B cell (primary cell): ENCODE measurements around the gene METTL4. TPM values are rescaled to one million over a fixed set of nuclear protein-coding genes. Genes with fewer than 3 reads are reported as not detected.

Experiments
- ATAC-seq: fragments of 200-7000 bp; cut with Tn5 transposase; one replicate; pipeline ENCODE4 v1.10.0; 2021; ENCODE audit warnings: low read depth, mild to moderate bottlenecking, moderate number of reproducible peaks, moderate library complexity
- CTCF ChIA-PET: fragments of 350-600 bp; sonication (Branson Sonifier 250); formaldehyde crosslinking; loops from one replicate; lab custom pipeline; 2021; ENCODE audit warnings: antibody characterized with exemption, inconsistent platforms; lab: Charles Lee
- POLR2A ChIA-PET: fragments of 350-600 bp; sonication (Branson Sonifier 250); formaldehyde crosslinking; loops from one replicate; lab custom pipeline; 2021; ENCODE audit warnings: antibody characterized with exemption; lab: Charles Lee
- DNase-seq: peaks from one replicate; pipeline ENCODE4 v3.0.0; 2013
- H2AFZ ChIP-seq: 2 replicates; pipeline ENCODE4 v1.6.1; 2012; ENCODE audit warnings: mild to moderate bottlenecking, low read depth, low read length; ENCODE audit not compliant: insufficient read depth, poor library complexity, severe bottlenecking
- H3K27ac ChIP-seq, 2 donors: 1 replicate in 1 of 2; 2 replicates in 1 of 2; pipeline ENCODE4 v1.5.1; 2012 to 2013; ENCODE audit warnings: low read length in 2 of 2, mild to moderate bottlenecking in 2 of 2, moderate library complexity in 1 of 2
- H3K27me3 ChIP-seq, 4 experiments: fragments of 200-600 bp in 1 of 4; sonication (generic) in 1 of 4; replicated peaks in 1 of 4; 1 replicate in 2 of 4; 2 replicates in 2 of 4; pipeline versions ENCODE4 v1.6.1 to v1.7.0; 2013 to 2016; ENCODE audit warnings: low read length in 3 of 4, mild to moderate bottlenecking in 2 of 4, mixed read lengths in 1 of 4, moderate library complexity in 1 of 4; ENCODE audit not compliant: insufficient read depth in 4 of 4, control insufficient read depth in 3 of 4; ENCODE audit errors: control extremely low read depth in 1 of 4
- H3K36me3 ChIP-seq, 2 experiments: replicated peaks in 1 of 2; 1 replicate in 1 of 2; 2 replicates in 1 of 2; pipeline versions ENCODE4 v1.6.1 to v1.7.1; 2013; ENCODE audit warnings: low read length in 1 of 2; ENCODE audit not compliant: insufficient read depth in 2 of 2, control insufficient read depth in 1 of 2; ENCODE audit errors: control extremely low read depth in 1 of 2, extremely low read depth in 1 of 2
- H3K4me1 ChIP-seq, 2 donors: fragments of 200-600 bp in 1 of 2; sonication (generic) in 1 of 2; 1 replicate in 1 of 2; 2 replicates in 1 of 2; pipeline versions ENCODE4 v1.5.1 to v1.6.1; 2013 to 2017; ENCODE audit warnings: low read length in 2 of 2; ENCODE audit not compliant: control insufficient read depth in 2 of 2, insufficient read depth in 2 of 2
- H3K4me2 ChIP-seq: replicated peaks from 2 replicates; pipeline ENCODE3; 2012; ENCODE audit warnings: mild to moderate bottlenecking, low read depth, low read length; ENCODE audit not compliant: poor library complexity, severe bottlenecking
- H3K4me3 ChIP-seq, 5 experiments: fragments of 200-600 bp in 1 of 5; sonication (generic) in 1 of 5; 1 replicate in 3 of 5; 2 replicates in 2 of 5; pipeline versions ENCODE4 v1.5.1 to v1.7.0; 2011 to 2016; ENCODE audit warnings: low read length in 4 of 5, mild to moderate bottlenecking in 4 of 5, low read depth in 2 of 5, control low read depth in 1 of 5, moderate library complexity in 1 of 5; ENCODE audit not compliant: insufficient read depth in 1 of 5; ENCODE audit errors: control extremely low read depth in 1 of 5, extremely low read depth in 1 of 5
- H3K79me2 ChIP-seq: fragments of 200-600 bp; sonication (generic); one replicate; pipeline ENCODE4 v1.6.0; 2016; ENCODE audit warnings: low read length; ENCODE audit not compliant: control insufficient read depth, insufficient read depth
- H3K9ac ChIP-seq: fragments of 200-600 bp; sonication (generic); 2 replicates; pipeline ENCODE4 v1.6.1; 2017; ENCODE audit warnings: mild to moderate bottlenecking, low read length, moderate library complexity
- H3K9me3 ChIP-seq, 3 donors: one replicate each; pipeline versions ENCODE4 v1.6.1 to v1.7.1; 2013; ENCODE audit warnings: low read length in 2 of 3; ENCODE audit not compliant: control insufficient read depth in 2 of 3, insufficient read depth in 1 of 3; ENCODE audit errors: control extremely low read depth in 1 of 3
- H4K20me1 ChIP-seq: 2 replicates; pipeline ENCODE4 v1.6.0; 2012; ENCODE audit warnings: mild to moderate bottlenecking, low read length; ENCODE audit not compliant: insufficient read depth, control insufficient read depth, poor library complexity, severe bottlenecking
- H3K27ac Mint-ChIP-seq: one replicate; pipeline ENCODE4 v1.8.0; 2021; ENCODE audit warnings: mixed read lengths
- H3K27me3 Mint-ChIP-seq: one replicate; pipeline ENCODE4 v1.8.0; 2021; ENCODE audit warnings: mixed read lengths
- H3K4me1 Mint-ChIP-seq: one replicate; pipeline ENCODE4 v1.8.0; 2021; ENCODE audit warnings: mixed read lengths
- H3K4me3 Mint-ChIP-seq: one replicate; pipeline ENCODE4 v1.8.0; 2021; ENCODE audit warnings: mixed read lengths
- H3K9me3 Mint-ChIP-seq: one replicate; pipeline ENCODE4 v1.8.0; 2022; ENCODE audit warnings: mixed read lengths; ENCODE audit not compliant: insufficient read depth
- EZH2 ChIP-seq: IDR thresholded peaks from 2 replicates; pipeline ENCODE4 v1.6.1; 2012; ENCODE audit warnings: borderline replicate concordance, low read depth, mild to moderate bottlenecking, moderate library complexity, low read length; ENCODE audit not compliant: insufficient read depth, poor library complexity, severe bottlenecking
- WGBS: methylation state at CpG from one replicate; pipeline ENCODE4 v1.1.5; 2013; ENCODE audit warnings: missing lambda C conversion rate; ENCODE audit not compliant: insufficient coverage; 5-methylcytosine and 5-hydroxymethylcytosine counted together
- intact Hi-C: fragments of 100-400 bp; cut with micrococcal nuclease; formaldehyde crosslinking; loops from one replicate; pipeline ENCODE4 v1.10.0; 2022
- polyA plus RNA-seq: library from polyadenylated mRNA; depleted of rRNA; stranded (reverse); fragments of >200 nt; gene quantifications from 2 replicates; pipeline ENCODE4 v1.2.3, GENCODE V29; 2012
- total RNA-seq, 2 donors: library from RNA; stranded (reverse); fragments of 120-200 nt in 1 of 2; gene quantifications; 1 replicate in 1 of 2; 2 replicates in 1 of 2; pipeline versions ENCODE4 v1.2.3 to v1.2.4, GENCODE V29; 2013 to 2022
- TF ChIP-seq, protein P1 (sequence below): fragments of 200-600 bp; IDR thresholded peaks from one replicate; pipeline ENCODE4 v1.8.0; 2022; ENCODE audit warnings: antibody characterized with exemption, mild to moderate bottlenecking

The METTL4 gene
- total and polyA plus RNA-seq, 2 donors (not counting 1 experiment from before 2014, with no cell fraction given), result 12.9 to 31.6 TPM

DNA sequence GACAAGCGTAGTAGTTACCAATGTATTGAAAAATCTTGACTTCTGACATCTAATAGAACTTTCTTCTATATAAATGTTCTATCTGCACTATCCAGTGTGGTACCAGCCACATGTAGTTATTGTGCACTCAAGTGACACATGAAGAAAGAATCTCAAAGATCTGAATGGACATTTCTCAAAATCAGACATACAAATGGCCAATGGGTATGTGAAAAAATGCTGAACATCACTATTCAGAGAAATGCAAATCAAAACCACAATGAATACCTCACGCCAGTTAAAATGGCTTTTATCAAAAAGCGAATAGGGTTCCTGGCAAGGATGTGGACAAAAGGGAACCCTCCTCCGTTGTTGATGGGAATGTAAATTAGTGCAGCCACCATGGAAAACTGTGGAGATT lies 46.7 kb upstream of the METTL4 start:
- Histone ChIP-seq H3K36me3 (peaks cover 0 to 2% of the 10 kb centered on the region in 2 experiments), H3K4me3 (no peak overlapping the region), H3K79me2 (no peaks in the 10 kb centered on the region), H3K9me3 (peaks cover 0 to 4% (median 0%) of the 10 kb centered on the region in 3 donors), H3K4me1 (no peaks in the 10 kb centered on the region), H4K20me1 (no peaks in the 10 kb centered on the region), H3K27ac (no peak overlapping the region), H3K4me2 (no peak overlapping the region), H2AFZ (no peak overlapping the region), H3K9ac (no peak overlapping the region), H3K27me3 (no peaks in the 10 kb centered on the region)
- no CpG with 5 or more reads among the region's 4 CpGs for WGBS
- H3K4me1 Mint-ChIP-seq, result no peaks in the 10 kb centered on the region
- no peak overlapping the region for H3K27ac Mint-ChIP-seq
- H3K4me3 Mint-ChIP-seq, result no peak overlapping the region
- CTCF ChIA-PET, result no interaction called here
- DNase-seq, result no peak
- TF ChIP-seq, protein P1, sequence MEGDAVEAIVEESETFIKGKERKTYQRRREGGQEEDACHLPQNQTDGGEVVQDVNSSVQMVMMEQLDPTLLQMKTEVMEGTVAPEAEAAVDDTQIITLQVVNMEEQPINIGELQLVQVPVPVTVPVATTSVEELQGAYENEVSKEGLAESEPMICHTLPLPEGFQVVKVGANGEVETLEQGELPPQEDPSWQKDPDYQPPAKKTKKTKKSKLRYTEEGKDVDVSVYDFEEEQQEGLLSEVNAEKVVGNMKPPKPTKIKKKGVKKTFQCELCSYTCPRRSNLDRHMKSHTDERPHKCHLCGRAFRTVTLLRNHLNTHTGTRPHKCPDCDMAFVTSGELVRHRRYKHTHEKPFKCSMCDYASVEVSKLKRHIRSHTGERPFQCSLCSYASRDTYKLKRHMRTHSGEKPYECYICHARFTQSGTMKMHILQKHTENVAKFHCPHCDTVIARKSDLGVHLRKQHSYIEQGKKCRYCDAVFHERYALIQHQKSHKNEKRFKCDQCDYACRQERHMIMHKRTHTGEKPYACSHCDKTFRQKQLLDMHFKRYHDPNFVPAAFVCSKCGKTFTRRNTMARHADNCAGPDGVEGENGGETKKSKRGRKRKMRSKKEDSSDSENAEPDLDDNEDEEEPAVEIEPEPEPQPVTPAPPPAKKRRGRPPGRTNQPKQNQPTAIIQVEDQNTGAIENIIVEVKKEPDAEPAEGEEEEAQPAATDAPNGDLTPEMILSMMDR, result no peak
- no peak for TF ChIP-seq EZH2
- POLR2A ChIA-PET, result no interaction called here
- H3K27me3 Mint-ChIP-seq, result no peaks in the 10 kb centered on the region
- no peak for ATAC-seq
- intact Hi-C loops, result no loop called here
- peaks cover 2% of the 10 kb centered on the region for H3K9me3 Mint-ChIP-seq

DNA sequence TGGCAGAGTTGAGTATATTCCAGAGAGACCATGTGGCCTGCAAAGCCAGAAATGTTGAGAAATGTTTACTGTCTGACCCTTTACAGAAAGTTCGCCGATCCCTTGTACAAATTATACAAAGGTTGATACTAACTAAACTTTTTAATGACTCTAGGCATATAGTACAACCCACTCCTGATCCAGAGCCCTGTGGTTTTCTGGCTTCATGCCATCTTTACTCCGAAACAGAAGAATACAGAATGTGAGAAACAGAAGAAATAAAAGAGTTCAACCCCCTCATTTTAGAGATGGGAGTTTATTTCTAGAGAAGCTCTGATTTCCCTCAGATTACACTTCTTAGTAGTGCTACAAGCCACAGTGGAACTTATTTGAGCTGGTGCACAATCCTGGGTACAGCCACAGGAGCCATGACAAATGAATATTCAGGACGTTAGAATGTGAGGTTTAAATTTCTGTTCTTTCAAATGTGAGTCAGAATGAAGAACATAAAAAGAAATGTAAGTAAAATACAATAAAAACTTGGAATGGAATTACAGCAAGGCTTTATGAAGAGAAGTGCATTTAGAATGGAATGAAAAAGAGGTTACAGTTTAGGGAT lies 46.2 kb upstream of the METTL4 start:
- Histone ChIP-seq H4K20me1 (no peaks in the 10 kb centered on the region), H3K4me3 (no peak overlapping the region), H3K79me2 (no peaks in the 10 kb centered on the region), H3K27me3 (no peaks in the 10 kb centered on the region), H3K4me1 (no peaks in the 10 kb centered on the region), H3K27ac (no peak overlapping the region), H3K9ac (no peak overlapping the region), H3K4me2 (no peak overlapping the region), H2AFZ (no peak overlapping the region), H3K36me3 (peaks cover 0 to 2% of the 10 kb centered on the region in 2 experiments), H3K9me3 (peaks cover 0 to 4% (median 0%) of the 10 kb centered on the region in 3 donors)
- no peak overlapping the region for H3K4me3 Mint-ChIP-seq
- no peaks in the 10 kb centered on the region for H3K27me3 Mint-ChIP-seq
- peaks cover 2% of the 10 kb centered on the region for H3K9me3 Mint-ChIP-seq
- POLR2A ChIA-PET, result no interaction called here
- intact Hi-C loops, result no loop called here
- ATAC-seq, result no peak
- no peak overlapping the region for H3K27ac Mint-ChIP-seq
- no peaks in the 10 kb centered on the region for H3K4me1 Mint-ChIP-seq
- WGBS, result no CpG with 5 or more reads among the region's 4 CpGs
- no peak for DNase-seq
- CTCF ChIA-PET, result no interaction called here
- no peak for TF ChIP-seq EZH2
- TF ChIP-seq, protein P1, result no peak
